WI38 (cell line): ENCODE results near the gene EPYC.

Source experiments
- H3K4me3 ChIP-seq: 2 replicates; pipeline ENCODE4 v1.5.1; 2011; ENCODE audit warnings: low read depth, mild to moderate bottlenecking, control low read depth, low read length
- CTCF ChIP-seq: IDR thresholded peaks from 2 replicates; pipeline ENCODE4 v1.5.1; 2012; ENCODE audit warnings: low read depth, mild to moderate bottlenecking, control low read depth, low read length

The EPYC gene

GRCh38 chr12:90916516-90916915 is 88.3 kb downstream of the EPYC start:
- TF ChIP-seq CTCF, result no peak
- no peak overlapping the region for H3K4me3 ChIP-seq

- no peak for TF ChIP-seq CTCF
- no peak overlapping the region for H3K4me3 ChIP-seq
Measured at GRCh38 chr12:90915353-90915752, 89.4 kb downstream of the EPYC start.
